Endothelial cell (in vitro differentiated cells): ENCODE results near the gene QKI. TPM values are rescaled to one million over a fixed set of nuclear protein-coding genes. Genes with fewer than 3 reads are reported as not detected.

Experiments
- DNase-seq: peaks from one replicate; pipeline ENCODE4 v3.0.0; 2021; ENCODE audit warnings: low spot score
- H3K27ac Mint-ChIP-seq: one replicate; pipeline ENCODE4 v1.8.0; 2021; ENCODE audit warnings: mixed read lengths, inconsistent platforms; ENCODE audit not compliant: unreplicated experiment
- H3K27me3 Mint-ChIP-seq: one replicate; pipeline ENCODE4 v1.8.0; 2021; ENCODE audit warnings: mild to moderate bottlenecking, moderate library complexity, mixed read lengths, inconsistent platforms; ENCODE audit not compliant: unreplicated experiment
- H3K36me3 Mint-ChIP-seq: one replicate; pipeline ENCODE4 v1.8.0; 2021; ENCODE audit warnings: mild to moderate bottlenecking, low read depth, mixed read lengths, inconsistent platforms; ENCODE audit not compliant: unreplicated experiment
- H3K4me1 Mint-ChIP-seq: one replicate; pipeline ENCODE4 v1.8.0; 2021; ENCODE audit warnings: mild to moderate bottlenecking, mixed read lengths, inconsistent platforms; ENCODE audit not compliant: unreplicated experiment
- H3K4me3 Mint-ChIP-seq: one replicate; pipeline ENCODE4 v1.8.0; 2021; ENCODE audit warnings: mild to moderate bottlenecking, mixed read lengths, inconsistent platforms; ENCODE audit not compliant: unreplicated experiment
- H3K9me3 Mint-ChIP-seq: one replicate; pipeline ENCODE4 v1.8.0; 2021; ENCODE audit warnings: mixed read lengths, inconsistent platforms; ENCODE audit not compliant: unreplicated experiment
- total RNA-seq: library from RNA; stranded (reverse); fragmentation: NEBNext Ultra II Directional; extraction: Animal tissue kit (Norgen Biotek cat#: 25700); gene quantifications from one replicate; pipeline ENCODE4 v1.2.1, GENCODE V29; 2021; ENCODE audit not compliant: unreplicated experiment
- TF ChIP-seq, protein P1 (sequence below): fragments of 200-600 bp; sonication (generic); IDR thresholded peaks from one replicate; pipeline ENCODE4 v1.5.0; 2021; ENCODE audit warnings: antibody characterized with exemption; ENCODE audit not compliant: unreplicated experiment

Gene QKI
- total RNA-seq, 1 donor from 2014 or later: 326 TPM

DNA sequence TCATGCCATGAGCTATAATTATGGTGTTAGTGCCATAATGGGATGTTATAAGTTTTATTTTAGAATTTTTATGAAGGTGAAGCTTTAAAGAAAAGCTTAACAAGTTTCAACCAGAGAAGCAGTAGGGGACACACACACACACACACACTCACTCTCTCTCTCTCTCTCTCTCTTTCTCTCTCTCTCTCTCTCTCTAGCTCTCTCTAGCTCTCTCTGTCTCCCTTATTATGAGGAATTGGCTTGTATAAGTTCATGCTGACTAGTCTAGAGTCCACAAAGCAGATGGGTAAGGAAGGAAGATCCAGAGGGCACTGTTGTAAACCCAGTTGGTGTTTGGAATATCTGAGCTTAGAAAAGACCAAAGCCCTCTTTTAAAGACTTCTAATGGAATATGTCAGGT, 102.4 kb downstream of the QKI start:
- DNase-seq: no peak
- TF ChIP-seq, protein P1, sequence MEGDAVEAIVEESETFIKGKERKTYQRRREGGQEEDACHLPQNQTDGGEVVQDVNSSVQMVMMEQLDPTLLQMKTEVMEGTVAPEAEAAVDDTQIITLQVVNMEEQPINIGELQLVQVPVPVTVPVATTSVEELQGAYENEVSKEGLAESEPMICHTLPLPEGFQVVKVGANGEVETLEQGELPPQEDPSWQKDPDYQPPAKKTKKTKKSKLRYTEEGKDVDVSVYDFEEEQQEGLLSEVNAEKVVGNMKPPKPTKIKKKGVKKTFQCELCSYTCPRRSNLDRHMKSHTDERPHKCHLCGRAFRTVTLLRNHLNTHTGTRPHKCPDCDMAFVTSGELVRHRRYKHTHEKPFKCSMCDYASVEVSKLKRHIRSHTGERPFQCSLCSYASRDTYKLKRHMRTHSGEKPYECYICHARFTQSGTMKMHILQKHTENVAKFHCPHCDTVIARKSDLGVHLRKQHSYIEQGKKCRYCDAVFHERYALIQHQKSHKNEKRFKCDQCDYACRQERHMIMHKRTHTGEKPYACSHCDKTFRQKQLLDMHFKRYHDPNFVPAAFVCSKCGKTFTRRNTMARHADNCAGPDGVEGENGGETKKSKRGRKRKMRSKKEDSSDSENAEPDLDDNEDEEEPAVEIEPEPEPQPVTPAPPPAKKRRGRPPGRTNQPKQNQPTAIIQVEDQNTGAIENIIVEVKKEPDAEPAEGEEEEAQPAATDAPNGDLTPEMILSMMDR: no peak
- no peaks in the 10 kb centered on the region for H3K36me3 Mint-ChIP-seq
- no peak overlapping the region for H3K4me3 Mint-ChIP-seq
- peak overlapping the region; percentile 14 for H3K27ac Mint-ChIP-seq
- no peaks in the 10 kb centered on the region for H3K9me3 Mint-ChIP-seq
- peaks cover 25% of the 10 kb centered on the region for H3K4me1 Mint-ChIP-seq
- no peaks in the 10 kb centered on the region for H3K27me3 Mint-ChIP-seq

DNA sequence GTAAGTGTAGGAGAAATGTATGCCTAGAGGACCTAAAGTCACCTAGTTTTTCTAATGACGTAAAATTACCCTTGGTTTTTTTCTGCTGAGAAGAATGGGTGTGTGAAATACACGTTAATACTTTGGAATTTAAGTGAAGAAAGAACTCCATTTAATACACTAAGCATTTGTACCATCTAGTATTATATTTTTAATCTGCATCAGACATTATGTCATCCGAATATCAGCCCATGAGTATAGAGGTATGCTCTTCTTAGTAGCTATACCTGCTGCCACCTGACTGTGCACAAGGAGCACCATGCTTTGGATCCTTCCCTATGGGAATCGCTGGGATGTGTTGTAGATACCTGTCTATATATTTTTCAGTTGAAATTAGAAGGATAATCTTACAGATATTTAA, 106.4 kb downstream of the QKI start:
- no peaks in the 10 kb centered on the region for H3K36me3 Mint-ChIP-seq

DNA sequence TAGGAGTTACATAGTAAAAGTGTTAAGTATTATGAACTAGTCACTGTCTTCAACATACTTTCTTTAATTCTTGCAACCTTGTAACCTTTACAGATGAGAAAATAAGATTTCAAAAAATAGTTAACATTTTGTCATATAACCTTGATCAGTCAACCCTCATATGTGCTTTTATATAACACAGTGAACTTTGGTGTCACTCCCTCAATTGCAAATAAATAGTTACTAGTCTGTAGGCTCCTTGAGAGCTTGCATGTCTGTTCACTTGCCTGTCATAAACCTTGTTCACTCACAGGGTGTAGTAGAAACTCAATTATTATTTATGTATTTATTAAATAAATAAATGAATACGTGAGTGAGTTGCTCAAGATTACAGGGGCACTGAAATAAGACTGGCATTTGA, 107.5 kb downstream of the QKI start:
- peaks cover 2% of the 10 kb centered on the region for H3K27me3 Mint-ChIP-seq
- peaks cover 34% of the 10 kb centered on the region for H3K4me1 Mint-ChIP-seq

More for the DNA sequence above, 106.4 kb downstream of the QKI start:
- Mint-ChIP-seq H3K4me3 (no peak overlapping the region), H3K9me3 (no peaks in the 10 kb centered on the region), H3K27ac (no peak overlapping the region), H3K4me1 (peaks cover 33% of the 10 kb centered on the region), H3K27me3 (peaks cover 2% of the 10 kb centered on the region)
- DNase-seq: no peak
- TF ChIP-seq, protein P1: no peak

DNA sequence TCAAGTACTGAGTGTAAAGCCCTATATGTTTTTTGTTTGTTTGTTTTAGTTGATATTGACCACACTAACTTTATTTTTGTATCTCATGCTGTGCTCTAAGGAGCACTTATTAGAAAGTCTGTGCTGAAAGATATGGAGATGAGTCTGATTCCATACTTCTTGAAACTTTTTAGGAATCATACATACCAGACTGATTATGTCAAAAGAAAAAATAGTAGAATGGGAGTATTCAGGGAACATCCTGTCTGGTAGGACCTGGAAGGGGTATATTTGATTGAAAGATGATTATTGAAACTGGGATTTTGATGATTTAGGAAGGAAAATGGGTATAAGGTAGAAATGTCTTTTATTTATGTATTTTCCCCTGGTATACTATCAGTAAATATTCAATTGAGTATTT, 111.4 kb downstream of the QKI start:
- DNase-seq: no peak
- Mint-ChIP-seq H3K4me3 (peak overlapping the region; percentile 12), H3K27ac (peak overlapping the region; percentile 5), H3K9me3 (no peaks in the 10 kb centered on the region), H3K27me3 (peaks cover 2% of the 10 kb centered on the region), H3K4me1 (peaks cover 36% of the 10 kb centered on the region), H3K36me3 (no peaks in the 10 kb centered on the region)
- TF ChIP-seq, protein P1: no peak

More for the DNA sequence above, 107.5 kb downstream of the QKI start:
- H3K4me3 Mint-ChIP-seq: no peak overlapping the region
- TF ChIP-seq, protein P1: no peak
- no peaks in the 10 kb centered on the region for H3K9me3 Mint-ChIP-seq
- H3K36me3 Mint-ChIP-seq: no peaks in the 10 kb centered on the region
- no peak for DNase-seq
- H3K27ac Mint-ChIP-seq: no peak overlapping the region

DNA sequence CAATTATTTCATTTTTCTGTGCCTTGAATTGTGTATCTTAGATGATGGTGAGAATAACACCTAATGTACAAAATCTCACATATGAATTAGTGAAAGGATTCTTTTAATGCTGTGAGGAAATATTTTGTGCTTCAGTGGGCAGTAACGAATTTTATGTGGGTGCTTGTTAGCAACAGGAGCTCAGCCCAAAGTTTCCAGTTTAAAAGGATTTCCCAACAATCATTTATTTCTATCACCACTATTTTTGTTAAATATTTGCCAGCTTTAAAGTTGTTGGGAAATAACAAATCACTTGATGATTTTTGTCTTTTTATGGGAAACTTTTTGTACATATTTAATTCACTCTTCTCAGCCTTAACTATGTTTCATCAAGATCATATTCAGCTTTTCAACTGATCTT, 111.8 kb downstream of the QKI start:
- Mint-ChIP-seq H3K4me3 (no peak overlapping the region), H3K27me3 (peaks cover 3% of the 10 kb centered on the region), H3K9me3 (no peaks in the 10 kb centered on the region), H3K4me1 (peaks cover 39% of the 10 kb centered on the region), H3K27ac (peak overlapping the region; percentile 5), H3K36me3 (no peaks in the 10 kb centered on the region)
- TF ChIP-seq, protein P1: no peak
- no peak for DNase-seq
